ENCODE measurements around the gene DGKH. TPM values are rescaled to one million over a fixed set of nuclear protein-coding genes. Genes with fewer than 3 reads are reported as not detected.

Gene DGKH
- total RNA-seq, 1 experiment from 2014 or later: 19.1 TPM

DNA sequence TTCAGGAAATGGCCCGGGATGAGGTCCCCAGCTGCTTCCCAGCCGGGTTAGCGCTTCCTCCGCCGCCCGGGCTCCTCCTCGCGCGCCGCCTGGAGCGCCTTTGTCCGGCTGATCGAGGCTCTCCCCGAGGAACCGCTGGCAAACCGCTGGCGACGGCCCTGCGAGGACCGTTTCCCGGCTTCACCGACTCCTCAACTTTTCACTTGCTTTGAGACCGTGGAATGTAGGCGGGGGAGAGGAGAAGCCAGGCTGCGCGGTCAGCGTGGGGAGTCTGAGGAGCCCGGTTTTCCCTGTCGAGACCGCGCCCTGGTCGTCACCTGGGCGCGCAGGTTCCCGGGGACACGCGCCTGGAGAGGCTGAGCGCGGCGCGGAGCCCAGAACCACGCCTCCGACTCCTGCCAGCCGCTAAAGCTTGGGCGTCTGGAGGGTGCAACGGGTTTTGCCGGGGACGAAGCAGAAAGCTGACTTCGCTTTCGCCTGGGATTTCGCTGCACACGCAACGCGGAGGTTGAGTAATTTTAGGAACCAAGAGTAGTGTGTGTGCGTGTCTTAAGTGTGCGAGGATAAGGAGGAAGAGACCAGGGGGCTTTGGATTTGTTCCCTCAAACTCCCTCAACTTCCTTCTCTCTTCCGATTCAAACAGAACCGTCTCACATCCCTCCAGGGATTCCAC is 7.3 kb upstream of the DGKH start:
- Mint-ChIP-seq H3K4me3 (ENCODE audit: low read depth, unreplicated experiment) (peak overlapping the region; percentile 86), H3K36me3 (ENCODE audit: insufficient read depth, unreplicated experiment) (peaks cover 42% of the 10 kb centered on the region), H3K4me1 (ENCODE audit: low read depth, unreplicated experiment) (peaks cover 9% of the 10 kb centered on the region), H3K27ac (ENCODE audit: unreplicated experiment) (peak overlapping the region; percentile 88), H3K27me3 (ENCODE audit: unreplicated experiment) (no peaks in the 10 kb centered on the region), H3K9me3 (ENCODE audit: low read depth, unreplicated experiment) (no peaks in the 10 kb centered on the region)
- TF ChIP-seq, protein P1, sequence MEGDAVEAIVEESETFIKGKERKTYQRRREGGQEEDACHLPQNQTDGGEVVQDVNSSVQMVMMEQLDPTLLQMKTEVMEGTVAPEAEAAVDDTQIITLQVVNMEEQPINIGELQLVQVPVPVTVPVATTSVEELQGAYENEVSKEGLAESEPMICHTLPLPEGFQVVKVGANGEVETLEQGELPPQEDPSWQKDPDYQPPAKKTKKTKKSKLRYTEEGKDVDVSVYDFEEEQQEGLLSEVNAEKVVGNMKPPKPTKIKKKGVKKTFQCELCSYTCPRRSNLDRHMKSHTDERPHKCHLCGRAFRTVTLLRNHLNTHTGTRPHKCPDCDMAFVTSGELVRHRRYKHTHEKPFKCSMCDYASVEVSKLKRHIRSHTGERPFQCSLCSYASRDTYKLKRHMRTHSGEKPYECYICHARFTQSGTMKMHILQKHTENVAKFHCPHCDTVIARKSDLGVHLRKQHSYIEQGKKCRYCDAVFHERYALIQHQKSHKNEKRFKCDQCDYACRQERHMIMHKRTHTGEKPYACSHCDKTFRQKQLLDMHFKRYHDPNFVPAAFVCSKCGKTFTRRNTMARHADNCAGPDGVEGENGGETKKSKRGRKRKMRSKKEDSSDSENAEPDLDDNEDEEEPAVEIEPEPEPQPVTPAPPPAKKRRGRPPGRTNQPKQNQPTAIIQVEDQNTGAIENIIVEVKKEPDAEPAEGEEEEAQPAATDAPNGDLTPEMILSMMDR (IDR thresholded peaks at IDR 0.05; ENCODE audit: unreplicated experiment): no peak
- CTCF ChIA-PET: interaction anchor here (0.9 kb wide), 1 partner anchor 66 kb away, joined by 4 read pairs; no protein-coding TSS in a partner anchor
- peak; percentile 51 for DNase-seq
- intact Hi-C loops (cut with micrococcal nuclease; ENCODE audit: unreplicated experiment): loop anchor here (5.0 kb wide), 2 partner anchors 84 to 374 kb away; no protein-coding TSS in a partner anchor
- BruUV-seq (replicated peaks): no TSS peak

DNA sequence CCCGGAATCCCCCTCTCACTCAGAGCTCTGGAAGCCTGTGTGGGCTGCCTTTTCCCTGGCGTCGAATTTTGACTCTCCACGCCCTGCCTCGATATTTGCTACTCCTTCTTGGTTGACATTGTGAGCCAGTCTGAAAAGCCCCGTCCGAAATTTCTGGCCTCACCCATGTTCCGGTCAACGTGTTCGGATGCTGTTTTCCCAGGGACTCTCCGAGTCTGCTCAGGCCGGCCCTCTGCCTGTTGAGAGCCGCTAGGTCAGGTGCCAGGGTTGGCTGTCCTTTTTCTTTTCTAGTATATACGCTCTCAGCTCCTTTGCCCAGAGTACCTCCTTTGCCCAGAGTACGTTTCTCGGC is 6.8 kb upstream of the DGKH start:
- Mint-ChIP-seq H3K4me3 (ENCODE audit: low read depth, unreplicated experiment) (peak overlapping the region; percentile 86), H3K27ac (ENCODE audit: unreplicated experiment) (peak overlapping the region; percentile 88), H3K27me3 (ENCODE audit: unreplicated experiment) (no peaks in the 10 kb centered on the region), H3K36me3 (ENCODE audit: insufficient read depth, unreplicated experiment) (peaks cover 42% of the 10 kb centered on the region), H3K9me3 (ENCODE audit: low read depth, unreplicated experiment) (no peaks in the 10 kb centered on the region), H3K4me1 (ENCODE audit: low read depth, unreplicated experiment) (peaks cover 9% of the 10 kb centered on the region)
- peak; percentile 55 for DNase-seq
- intact Hi-C loops (cut with micrococcal nuclease; ENCODE audit: unreplicated experiment): loop anchor here (5.0 kb wide), 2 partner anchors 84 to 374 kb away; no protein-coding TSS in a partner anchor
- TF ChIP-seq, protein P1 (IDR thresholded peaks at IDR 0.05; ENCODE audit: unreplicated experiment): no peak
- CTCF ChIA-PET: interaction anchor here (0.9 kb wide), 1 partner anchor 65 kb away, joined by 4 read pairs; no protein-coding TSS in a partner anchor
- no TSS peak for BruUV-seq (replicated peaks)

DNA sequence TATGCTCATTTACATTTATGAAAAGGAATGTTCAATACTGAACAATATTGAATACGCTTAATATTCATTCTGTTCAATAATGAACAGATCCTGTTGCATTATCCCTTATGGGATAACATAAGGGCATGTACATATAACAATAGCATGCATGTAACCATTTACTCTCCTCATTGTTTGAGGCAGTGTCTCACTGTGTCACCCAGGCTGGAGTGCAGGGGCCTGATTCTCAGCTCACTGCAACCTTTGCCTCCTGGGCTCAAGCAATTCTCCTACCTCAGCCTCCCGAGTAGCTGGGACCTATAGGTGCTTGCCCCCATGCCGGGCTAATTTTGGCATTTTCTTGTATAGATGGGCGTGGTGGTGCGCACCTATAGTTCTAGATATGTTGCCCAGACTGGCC is 4.8 kb upstream of the DGKH start:
- H3K36me3 Mint-ChIP-seq (ENCODE audit: insufficient read depth, unreplicated experiment): peaks cover 47% of the 10 kb centered on the region
- CTCF ChIA-PET: no interaction called here
- TF ChIP-seq, protein P1 (IDR thresholded peaks at IDR 0.05; ENCODE audit: unreplicated experiment): no peak
- no peak overlapping the region for H3K27ac Mint-ChIP-seq (ENCODE audit: unreplicated experiment)
- no peak for DNase-seq
- intact Hi-C loops (cut with micrococcal nuclease; ENCODE audit: unreplicated experiment): loop anchor here (5.0 kb wide), 2 partner anchors 86 to 376 kb away; no protein-coding TSS in a partner anchor
- H3K9me3 Mint-ChIP-seq (ENCODE audit: low read depth, unreplicated experiment): no peaks in the 10 kb centered on the region
- H3K4me1 Mint-ChIP-seq (ENCODE audit: low read depth, unreplicated experiment): peaks cover 3% of the 10 kb centered on the region
- no TSS peak for BruUV-seq (replicated peaks)
- H3K4me3 Mint-ChIP-seq (ENCODE audit: low read depth, unreplicated experiment): no peak overlapping the region
- H3K27me3 Mint-ChIP-seq (ENCODE audit: unreplicated experiment): no peaks in the 10 kb centered on the region

DNA sequence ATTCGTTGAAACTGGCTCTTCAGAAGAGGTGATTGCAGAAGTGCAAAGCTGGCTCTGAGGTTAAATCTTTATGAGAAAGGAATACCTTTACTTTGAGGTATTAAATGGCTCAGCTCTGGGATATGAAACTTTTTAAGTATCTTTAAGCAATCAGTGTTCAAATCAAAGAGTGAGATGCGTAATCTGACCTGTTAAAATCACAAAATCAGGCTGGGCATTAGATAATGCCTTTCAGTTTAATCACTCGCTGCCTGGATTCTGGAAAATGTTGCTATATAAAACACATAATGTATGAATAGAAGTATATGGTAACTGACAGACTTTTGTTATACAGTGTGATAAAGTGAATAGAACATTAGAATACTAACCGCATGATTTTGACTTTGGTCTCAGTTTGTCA is 2.0 kb upstream of the DGKH start:
- H3K4me1 Mint-ChIP-seq (ENCODE audit: low read depth, unreplicated experiment): no peaks in the 10 kb centered on the region
- DNase-seq: no peak
- intact Hi-C loops (cut with micrococcal nuclease; ENCODE audit: unreplicated experiment): loop anchor here (2.0 kb wide), 1 partner anchor 142 kb away; no protein-coding TSS in a partner anchor
- no peak overlapping the region for H3K27ac Mint-ChIP-seq (ENCODE audit: unreplicated experiment)
- peaks cover 29% of the 10 kb centered on the region for H3K36me3 Mint-ChIP-seq (ENCODE audit: insufficient read depth, unreplicated experiment)
- no peaks in the 10 kb centered on the region for H3K27me3 Mint-ChIP-seq (ENCODE audit: unreplicated experiment)
- CTCF ChIA-PET: interaction anchor here (0.8 kb wide), 1 partner anchor 13 kb away, joined by 3 read pairs; no protein-coding TSS in a partner anchor
- no TSS peak for BruUV-seq (replicated peaks)
- H3K4me3 Mint-ChIP-seq (ENCODE audit: low read depth, unreplicated experiment): no peak overlapping the region
- H3K9me3 Mint-ChIP-seq (ENCODE audit: low read depth, unreplicated experiment): no peaks in the 10 kb centered on the region
- TF ChIP-seq, protein P1 (IDR thresholded peaks at IDR 0.05; ENCODE audit: unreplicated experiment): no peak

All from Calu3 (cell line).